Testis (tissue), 3 donors: Measurements from ENCODE around the gene MAPRE3. TPM values are rescaled to one million over a fixed set of nuclear protein-coding genes. Genes with fewer than 3 reads are reported as not detected.
"Not testable (repeated sequence)": the region's sequence is repeated elsewhere in the genome, so short reads cannot be mapped to it uniquely, and the experiment has no call there.

Experiments
- DNase-seq: peaks from one replicate; pipeline ENCODE4 v3.0.0-alpha.2; 2019
- H3K27ac ChIP-seq, 2 donors: fragments of 200-600 bp; sonication (generic); one replicate each; pipeline ENCODE4 v1.5.1; 2019
- H3K27me3 ChIP-seq: fragments of 200-600 bp; sonication (generic); one replicate; pipeline ENCODE4 v1.5.1; 2019
- H3K36me3 ChIP-seq: fragments of 200-600 bp; sonication (generic); one replicate; pipeline ENCODE4 v1.5.1; 2017; ENCODE audit warnings: low read depth; ENCODE audit errors: missing control alignments
- H3K4me1 ChIP-seq: fragments of 200-600 bp; sonication (generic); one replicate; pipeline ENCODE4 v1.5.1; 2019
- H3K4me3 ChIP-seq, 2 donors: fragments of 200-600 bp; sonication (generic); one replicate each; pipeline ENCODE4 v1.5.1; 2017 to 2019
- H3K9me3 ChIP-seq: fragments of 200-600 bp; sonication (generic); one replicate; pipeline ENCODE4 v1.5.1; 2017
- POLR2A ChIP-seq: fragments of 450-650 bp; IDR thresholded peaks from one replicate; pipeline ENCODE4 v1.6.1; 2017; ENCODE audit warnings: antibody characterized with exemption, mild to moderate bottlenecking, moderate library complexity
- WGBS, 2 donors: methylation state at CpG; one replicate each; pipeline ENCODE4 v1.1.5; 2018; 5-methylcytosine and 5-hydroxymethylcytosine counted together
- intact Hi-C: fragments of 100-400 bp; cut with DNase I; formaldehyde crosslinking; loops from one replicate; pipeline ENCODE4 v1.15.1; 2023; ENCODE audit warnings: low total_unique reads
- polyA plus RNA-seq: library from polyadenylated mRNA; stranded (reverse); fragments of 350-450 nt; fragmentation: Illumina TruSeq; extraction: RNeasy Lipid Tissue Mini Kit (QIAGEN cat#74804); gene quantifications from one replicate; pipeline ENCODE4 v1.2.3, GENCODE V29; 2014; ENCODE audit warnings: low read depth, low replicate concordance; ENCODE audit not compliant: insufficient read depth
- total RNA-seq, 2 donors: library from RNA; depleted of rRNA; stranded (reverse); fragments of >200 nt; gene quantifications; one replicate each; pipeline ENCODE4 v1.2.3, GENCODE V29; 2016
- TF ChIP-seq, protein P1 (sequence below), 3 experiments: fragments of 450-650 bp in 2 of 3; fragments of 200-600 bp in 1 of 3; sonication (generic) in 1 of 3; IDR thresholded peaks; one replicate each; pipeline ENCODE4 v1.5.1; 2016 to 2019; ENCODE audit warnings: antibody characterized with exemption in 3 of 3, mild to moderate bottlenecking in 2 of 3, moderate library complexity in 1 of 3

MAPRE3 gene
- total and polyA plus RNA-seq, 3 donors from 2014 or later: 31.4 to 112 (median 49.8) TPM

DNA sequence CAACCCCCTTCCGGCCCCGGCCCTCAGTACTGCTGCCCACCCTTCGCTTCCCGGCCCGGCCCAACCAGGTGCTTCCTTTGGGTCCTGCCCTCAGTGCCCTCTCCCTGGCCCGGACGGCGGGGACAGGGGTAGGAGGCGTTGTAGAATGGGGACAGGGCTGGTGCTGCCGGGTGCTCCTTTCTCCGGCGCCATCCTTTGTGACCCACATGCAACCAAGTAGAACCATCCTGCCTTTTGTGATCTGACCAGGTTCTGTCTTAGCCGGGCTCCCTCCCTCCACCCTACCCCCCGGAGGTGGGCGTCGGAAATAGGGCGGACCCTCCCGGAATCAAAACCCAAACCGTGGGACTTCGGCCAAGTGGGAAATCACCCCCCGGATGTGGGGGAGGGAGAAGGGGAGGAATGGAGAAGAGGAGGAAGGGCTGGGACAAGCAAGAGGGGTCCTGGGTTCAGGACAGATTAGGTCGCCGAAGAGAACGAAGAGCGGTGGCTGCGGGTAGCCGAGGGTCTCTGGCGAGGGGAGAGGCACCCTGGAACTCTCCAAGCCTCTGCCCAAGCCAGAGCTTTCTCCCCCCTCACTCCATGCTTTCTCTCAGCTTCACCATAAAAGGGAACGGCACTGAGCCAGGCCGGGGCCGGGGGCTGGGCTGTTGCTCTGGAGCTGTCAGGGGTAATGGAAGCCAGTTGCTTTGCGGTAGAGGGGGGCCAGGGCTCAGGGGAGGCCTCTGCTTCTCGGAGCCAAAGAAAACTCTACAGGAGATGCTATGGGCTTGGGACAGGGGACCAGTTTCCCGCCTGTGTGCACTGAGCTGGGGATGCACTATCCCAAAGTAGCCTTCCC is 101.8 kb downstream of the MAPRE3 start:
- peak; percentile 84 for DNase-seq
- 2% methylated on average over 24 to 34 of the region's 34 CpGs for WGBS, 2 donors
- peaks cover 53% of the 10 kb centered on the region for H3K4me1 ChIP-seq
- H3K27me3 ChIP-seq: no peaks in the 10 kb centered on the region
- TF ChIP-seq, protein P1, sequence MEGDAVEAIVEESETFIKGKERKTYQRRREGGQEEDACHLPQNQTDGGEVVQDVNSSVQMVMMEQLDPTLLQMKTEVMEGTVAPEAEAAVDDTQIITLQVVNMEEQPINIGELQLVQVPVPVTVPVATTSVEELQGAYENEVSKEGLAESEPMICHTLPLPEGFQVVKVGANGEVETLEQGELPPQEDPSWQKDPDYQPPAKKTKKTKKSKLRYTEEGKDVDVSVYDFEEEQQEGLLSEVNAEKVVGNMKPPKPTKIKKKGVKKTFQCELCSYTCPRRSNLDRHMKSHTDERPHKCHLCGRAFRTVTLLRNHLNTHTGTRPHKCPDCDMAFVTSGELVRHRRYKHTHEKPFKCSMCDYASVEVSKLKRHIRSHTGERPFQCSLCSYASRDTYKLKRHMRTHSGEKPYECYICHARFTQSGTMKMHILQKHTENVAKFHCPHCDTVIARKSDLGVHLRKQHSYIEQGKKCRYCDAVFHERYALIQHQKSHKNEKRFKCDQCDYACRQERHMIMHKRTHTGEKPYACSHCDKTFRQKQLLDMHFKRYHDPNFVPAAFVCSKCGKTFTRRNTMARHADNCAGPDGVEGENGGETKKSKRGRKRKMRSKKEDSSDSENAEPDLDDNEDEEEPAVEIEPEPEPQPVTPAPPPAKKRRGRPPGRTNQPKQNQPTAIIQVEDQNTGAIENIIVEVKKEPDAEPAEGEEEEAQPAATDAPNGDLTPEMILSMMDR (IDR thresholded peaks at IDR 0.05): no peak
- TF ChIP-seq POLR2A: no peak
- no peaks in the 10 kb centered on the region for H3K9me3 ChIP-seq
- no peaks in the 10 kb centered on the region for H3K36me3 ChIP-seq
- intact Hi-C loops: no loop called here
- peak overlapping the region; percentile 83 to 94 for H3K27ac ChIP-seq
- H3K4me3 ChIP-seq: peak overlapping the region; percentile 86 to 94

DNA sequence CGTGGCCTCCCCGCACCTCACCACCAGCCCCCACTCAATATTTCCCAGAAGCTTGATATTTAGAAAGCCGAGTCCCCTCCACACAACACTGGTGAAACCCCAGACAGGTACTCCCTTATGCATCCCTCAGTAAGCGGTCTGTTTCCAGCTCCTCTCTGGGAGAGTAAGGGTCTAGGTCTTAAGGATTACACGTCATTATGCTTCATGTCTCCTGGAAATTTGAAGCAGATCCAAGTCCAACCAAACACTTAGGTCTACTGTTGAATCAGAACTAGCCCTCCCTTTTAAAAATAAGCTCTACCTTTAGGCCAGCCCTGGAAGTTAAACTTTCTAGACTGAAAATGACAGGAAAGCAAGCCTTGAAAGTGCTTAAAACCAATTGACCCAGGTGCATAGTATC is 102.5 kb downstream of the MAPRE3 start:
- TF ChIP-seq POLR2A: no peak
- TF ChIP-seq, protein P1 (IDR thresholded peaks at IDR 0.05): no peak
- peak overlapping the region in 1 of 2 donors; percentile 94 for H3K4me3 ChIP-seq
- intact Hi-C loops: no loop called here
- peaks cover 56% of the 10 kb centered on the region for H3K4me1 ChIP-seq
- no peaks in the 10 kb centered on the region for H3K27me3 ChIP-seq
- no peaks in the 10 kb centered on the region for H3K36me3 ChIP-seq
- no peak for DNase-seq
- no peaks in the 10 kb centered on the region for H3K9me3 ChIP-seq
- 32 to 39% methylated on average over 5 of the region's 5 CpGs for WGBS, 2 donors
- peak overlapping the region; percentile 83 to 94 for H3K27ac ChIP-seq

DNA sequence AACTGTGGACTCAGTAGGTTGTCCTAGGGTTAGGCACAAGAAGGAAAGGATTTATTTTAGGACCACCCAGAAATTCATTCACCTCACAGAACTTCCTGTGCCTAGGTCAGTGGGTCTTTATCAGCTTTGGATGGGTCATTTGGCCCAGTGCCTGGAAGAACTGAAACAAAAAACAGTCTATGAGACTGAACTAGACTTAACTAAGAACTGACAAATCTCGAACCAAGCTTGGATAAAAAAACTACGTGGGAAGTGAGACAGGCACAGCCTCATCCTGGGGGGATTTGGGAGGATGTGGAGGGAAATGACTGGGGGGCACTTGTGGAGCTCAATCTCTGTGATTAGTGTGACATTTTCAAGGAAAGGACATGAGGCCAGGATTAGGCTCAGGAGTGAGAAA is 103.3 kb downstream of the MAPRE3 start:
- intact Hi-C loops: no loop called here
- peaks cover 59% of the 10 kb centered on the region for H3K4me1 ChIP-seq
- no peak for TF ChIP-seq POLR2A
- TF ChIP-seq, protein P1 (IDR thresholded peaks at IDR 0.05): no peak
- no peaks in the 10 kb centered on the region for H3K9me3 ChIP-seq
- DNase-seq: no peak
- H3K4me3 ChIP-seq: no peak overlapping the region
- H3K36me3 ChIP-seq: no peaks in the 10 kb centered on the region
- 18 to 20% methylated on average over 2 of the region's 2 CpGs for WGBS, 2 donors
- H3K27ac ChIP-seq: peak overlapping the region; percentile 41 to 94
- no peaks in the 10 kb centered on the region for H3K27me3 ChIP-seq

DNA sequence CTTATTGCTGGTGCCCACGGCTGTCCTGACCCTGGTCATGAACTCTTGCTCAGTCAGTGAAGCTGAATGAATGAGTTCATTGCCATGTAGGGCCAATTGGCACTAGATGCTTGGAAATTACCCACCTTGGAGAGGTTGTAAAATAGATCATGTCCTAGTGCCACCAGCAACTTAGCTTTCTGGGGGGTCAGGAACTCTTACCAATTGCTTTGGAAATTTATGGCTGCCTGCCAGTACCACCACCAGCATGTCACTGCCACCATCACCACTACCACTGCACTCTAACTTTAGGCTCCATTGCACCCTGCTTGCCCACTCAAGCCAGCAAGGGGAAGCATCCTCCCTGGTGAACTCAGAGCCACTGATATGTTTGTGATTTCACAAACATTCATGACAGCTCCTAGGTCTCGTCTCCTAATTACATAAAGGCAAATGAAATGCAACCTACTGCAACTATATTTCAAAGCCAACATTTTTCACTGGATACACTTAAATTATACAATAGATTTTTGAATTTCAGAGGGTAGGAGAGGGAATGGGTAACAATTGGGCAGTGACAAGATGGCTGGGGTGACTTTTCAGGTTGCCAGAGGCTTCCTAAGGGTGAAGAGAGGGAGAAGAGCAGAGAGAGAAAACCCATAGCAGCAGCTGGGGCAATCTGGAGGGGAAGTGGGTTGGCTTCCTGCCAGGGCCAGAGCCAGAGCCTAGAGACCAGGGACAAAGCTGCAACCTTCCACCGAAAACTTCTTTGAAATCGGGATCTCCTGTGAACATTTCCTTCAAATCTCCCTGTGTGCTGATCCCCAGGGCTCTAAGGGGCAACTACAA is 104.5 kb downstream of the MAPRE3 start:
- Histone ChIP-seq H3K4me1 (peaks cover 54% of the 10 kb centered on the region), H3K9me3 (no peaks in the 10 kb centered on the region), H3K27ac (peak overlapping the region; percentile 41 to 94), H3K4me3 (no peak overlapping the region), H3K27me3 (no peaks in the 10 kb centered on the region), H3K36me3 (no peaks in the 10 kb centered on the region)
- intact Hi-C loops: no loop called here
- TF ChIP-seq, protein P1 (IDR thresholded peaks at IDR 0.05): no peak
- no peak for TF ChIP-seq POLR2A
- no peak for DNase-seq
- WGBS, 2 donors: 45 to 53% methylated on average over 4 of the region's 4 CpGs

DNA sequence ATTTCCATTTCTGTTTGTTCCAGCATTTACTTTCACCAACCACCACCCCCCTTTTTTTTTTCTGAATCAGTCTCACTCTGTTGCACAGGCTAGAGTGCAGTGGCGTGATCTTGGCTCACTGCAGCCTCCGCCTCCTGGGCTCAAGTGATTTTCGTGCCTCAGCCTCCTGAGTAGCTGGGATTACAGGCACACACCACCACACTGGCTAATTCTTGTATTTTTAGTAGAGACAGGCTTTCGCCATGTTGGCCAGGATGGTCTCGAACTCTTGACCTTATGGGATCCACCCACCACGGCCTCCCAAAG is 105.1 kb downstream of the MAPRE3 start:
- intact Hi-C loops: not testable (repeated sequence)
- H3K4me1 ChIP-seq: peaks cover 48% of the 10 kb centered on the region

More for the DNA sequence above, 105.1 kb downstream of the MAPRE3 start:
- H3K9me3 ChIP-seq, H3K27ac ChIP-seq, H3K27me3 ChIP-seq, DNase-seq, H3K36me3 ChIP-seq, H3K4me3 ChIP-seq: not testable (repeated sequence)
- 83 to 87% methylated on average over 6 of the region's 6 CpGs for WGBS, 2 donors
